Astrocyte (in vitro differentiated cells and primary cell): ENCODE data around the gene SLC16A3. TPM values are rescaled to one million over a fixed set of nuclear protein-coding genes. Genes with fewer than 3 reads are reported as not detected.

Source experiments
- DNase-seq: peaks from one replicate; pipeline ENCODE4 v3.0.0-alpha.2; 2010; ENCODE audit warnings: low read depth
- FAIRE-seq: peaks from 2 replicates; lab custom pipeline; 2011; peaks lifted over from hg19 to GRCh38; lab: Jason Lieb, UNC
- H2AFZ ChIP-seq: 2 replicates; pipeline ENCODE4 v1.6.0; 2012; ENCODE audit warnings: low read depth, low read length, inconsistent platforms
- H3K27ac ChIP-seq: 2 replicates; pipeline ENCODE4 v1.5.1; 2011; ENCODE audit warnings: low read depth, low read length, inconsistent platforms
- H3K27me3 ChIP-seq: 2 replicates; pipeline ENCODE4 v1.6.0; 2011; ENCODE audit warnings: low read length, inconsistent platforms; ENCODE audit not compliant: insufficient read depth
- H3K36me3 ChIP-seq: 2 replicates; pipeline ENCODE4 v1.5.1; 2011; ENCODE audit warnings: low read length, inconsistent platforms; ENCODE audit not compliant: insufficient read depth
- H3K4me1 ChIP-seq: 2 replicates; pipeline ENCODE4 v1.5.1; 2011; ENCODE audit warnings: low read length, inconsistent platforms; ENCODE audit not compliant: insufficient read depth
- H3K4me2 ChIP-seq: 2 replicates; pipeline ENCODE4 v1.6.0; 2012; ENCODE audit warnings: low read length, inconsistent platforms
- H3K4me3 ChIP-seq: 2 replicates; pipeline ENCODE4 v1.5.1; 2011; ENCODE audit warnings: low read depth, mild to moderate bottlenecking, low read length, inconsistent platforms; ENCODE audit not compliant: insufficient read depth
- H3K79me2 ChIP-seq: 2 replicates; pipeline ENCODE4 v1.6.0; 2012; ENCODE audit warnings: mild to moderate bottlenecking, low read length, inconsistent platforms; ENCODE audit not compliant: insufficient read depth
- H3K9ac ChIP-seq: 2 replicates; pipeline ENCODE4 v1.6.0; 2012; ENCODE audit warnings: mild to moderate bottlenecking, low read length, inconsistent platforms
- H3K9me3 ChIP-seq: 2 replicates; pipeline ENCODE4 v1.5.1; 2012; ENCODE audit warnings: low read depth, mild to moderate bottlenecking, low read length, inconsistent platforms; ENCODE audit not compliant: insufficient read depth
- H4K20me1 ChIP-seq: 2 replicates; pipeline ENCODE4 v1.6.0; 2012; ENCODE audit warnings: low read length, inconsistent platforms; ENCODE audit not compliant: insufficient read depth
- H3K27ac Mint-ChIP-seq: one replicate; pipeline ENCODE4 v1.8.0; 2021; ENCODE audit warnings: mild to moderate bottlenecking, mixed read lengths; ENCODE audit not compliant: unreplicated experiment
- H3K27me3 Mint-ChIP-seq: one replicate; pipeline ENCODE4 v1.8.0; 2021; ENCODE audit warnings: low read depth, mixed read lengths; ENCODE audit not compliant: unreplicated experiment
- H3K36me3 Mint-ChIP-seq: one replicate; pipeline ENCODE4 v1.8.0; 2021; ENCODE audit warnings: low read depth, mixed read lengths; ENCODE audit not compliant: unreplicated experiment
- H3K4me1 Mint-ChIP-seq: one replicate; pipeline ENCODE4 v1.8.0; 2021; ENCODE audit warnings: low read depth, mixed read lengths; ENCODE audit not compliant: unreplicated experiment
- H3K4me3 Mint-ChIP-seq: one replicate; pipeline ENCODE4 v1.8.0; 2021; ENCODE audit warnings: mild to moderate bottlenecking, moderate library complexity, mixed read lengths; ENCODE audit not compliant: unreplicated experiment
- H3K9me3 Mint-ChIP-seq: one replicate; pipeline ENCODE4 v1.8.0; 2021; ENCODE audit warnings: mild to moderate bottlenecking, mixed read lengths; ENCODE audit not compliant: unreplicated experiment
- EZH2 ChIP-seq: IDR thresholded peaks from 2 replicates; pipeline ENCODE4 v1.6.1; 2012; ENCODE audit warnings: mild to moderate bottlenecking, low read length, inconsistent platforms; ENCODE audit not compliant: insufficient read depth
- total RNA-seq: library from RNA; stranded (reverse); gene quantifications from 2 replicates; pipeline ENCODE4 v1.2.1, GENCODE V29; 2021
- TF ChIP-seq, protein P1 (sequence below): IDR thresholded peaks from 2 replicates; pipeline ENCODE4 v1.5.1; 2011; ENCODE audit warnings: low read depth, mild to moderate bottlenecking, inconsistent platforms, low read length, moderate library complexity; ENCODE audit not compliant: insufficient read depth

Gene SLC16A3
- total RNA-seq, 1 donor from 2014 or later, result 292 TPM

- Histone ChIP-seq H3K27ac (no peak overlapping the region), H4K20me1 (peaks cover 88% of the 10 kb centered on the region), H3K9me3 (no peaks in the 10 kb centered on the region), H3K27me3 (no peaks in the 10 kb centered on the region), H3K4me2 (peak overlapping the region; percentile 3), H2AFZ (no peak overlapping the region), H3K9ac (no peak overlapping the region), H3K4me3 (no peak overlapping the region), H3K36me3 (peaks cover 4% of the 10 kb centered on the region), H3K4me1 (peaks cover 60% of the 10 kb centered on the region), H3K79me2 (peaks cover 71% of the 10 kb centered on the region)
- Mint-ChIP-seq H3K4me1 (peaks cover 19% of the 10 kb centered on the region), H3K27ac (no peak overlapping the region), H3K4me3 (no peak overlapping the region), H3K27me3 (no peaks in the 10 kb centered on the region), H3K9me3 (no peaks in the 10 kb centered on the region), H3K36me3 (peaks cover 3% of the 10 kb centered on the region)
- DNase-seq (no peak), FAIRE-seq (no peak)
- TF ChIP-seq, protein P1, sequence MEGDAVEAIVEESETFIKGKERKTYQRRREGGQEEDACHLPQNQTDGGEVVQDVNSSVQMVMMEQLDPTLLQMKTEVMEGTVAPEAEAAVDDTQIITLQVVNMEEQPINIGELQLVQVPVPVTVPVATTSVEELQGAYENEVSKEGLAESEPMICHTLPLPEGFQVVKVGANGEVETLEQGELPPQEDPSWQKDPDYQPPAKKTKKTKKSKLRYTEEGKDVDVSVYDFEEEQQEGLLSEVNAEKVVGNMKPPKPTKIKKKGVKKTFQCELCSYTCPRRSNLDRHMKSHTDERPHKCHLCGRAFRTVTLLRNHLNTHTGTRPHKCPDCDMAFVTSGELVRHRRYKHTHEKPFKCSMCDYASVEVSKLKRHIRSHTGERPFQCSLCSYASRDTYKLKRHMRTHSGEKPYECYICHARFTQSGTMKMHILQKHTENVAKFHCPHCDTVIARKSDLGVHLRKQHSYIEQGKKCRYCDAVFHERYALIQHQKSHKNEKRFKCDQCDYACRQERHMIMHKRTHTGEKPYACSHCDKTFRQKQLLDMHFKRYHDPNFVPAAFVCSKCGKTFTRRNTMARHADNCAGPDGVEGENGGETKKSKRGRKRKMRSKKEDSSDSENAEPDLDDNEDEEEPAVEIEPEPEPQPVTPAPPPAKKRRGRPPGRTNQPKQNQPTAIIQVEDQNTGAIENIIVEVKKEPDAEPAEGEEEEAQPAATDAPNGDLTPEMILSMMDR, result peak; percentile 56
- TF ChIP-seq EZH2, result no peak
Observed at GRCh38 chr17:82236142-82236971, 7.5 kb downstream of the SLC16A3 start.

GRCh38 chr17:82237083-82237745, 8.4 kb downstream of the SLC16A3 start:
- no peaks in the 10 kb centered on the region for H3K27me3 Mint-ChIP-seq
- H3K9me3 Mint-ChIP-seq, result no peaks in the 10 kb centered on the region
- H3K36me3 Mint-ChIP-seq, result peaks cover 3% of the 10 kb centered on the region
- TF ChIP-seq, protein P1, result no peak
- TF ChIP-seq EZH2, result no peak
- H3K9ac ChIP-seq, result no peak overlapping the region
- H2AFZ ChIP-seq, result no peak overlapping the region
- H3K4me1 ChIP-seq, result peaks cover 61% of the 10 kb centered on the region
- no peak overlapping the region for H3K4me3 ChIP-seq
- H3K79me2 ChIP-seq, result peaks cover 69% of the 10 kb centered on the region
- H3K36me3 ChIP-seq, result peaks cover 4% of the 10 kb centered on the region
- peaks cover 20% of the 10 kb centered on the region for H3K4me1 Mint-ChIP-seq
- no peak overlapping the region for H3K4me3 Mint-ChIP-seq
- no peak for FAIRE-seq
- DNase-seq, result no peak
- no peak overlapping the region for H3K27ac Mint-ChIP-seq
- no peaks in the 10 kb centered on the region for H3K9me3 ChIP-seq
- H3K27ac ChIP-seq, result no peak overlapping the region
- no peaks in the 10 kb centered on the region for H3K27me3 ChIP-seq
- H4K20me1 ChIP-seq, result peaks cover 93% of the 10 kb centered on the region
- H3K4me2 ChIP-seq, result no peak overlapping the region
